HepG2 (cell line): ENCODE data around the gene EDC3. TPM values are rescaled to one million over a fixed set of nuclear protein-coding genes. Genes with fewer than 3 reads are reported as not detected.

Experiments used
- ARID3A ChIP-seq: IDR thresholded peaks from 2 replicates; pipeline ENCODE4 v1.6.1; 2012; ENCODE audit warnings: low read depth, low read length, improper control_type of control experiment
- BCL6 ChIP-seq: IDR thresholded peaks from 2 replicates; pipeline ENCODE4 v1.6.1; 2016; ENCODE audit warnings: missing genetic modification reagents, missing compliant biosample characterization
- DMTF1 ChIP-seq: sonication (generic); formaldehyde crosslinking; IDR thresholded peaks from 2 replicates; pipeline ENCODE4 v1.4.0; 2020; ENCODE audit warnings: mild to moderate bottlenecking, missing genetic modification reagents
- HCFC1 ChIP-seq: fragments of 150-350 bp; IDR thresholded peaks from 2 replicates; pipeline ENCODE4 v1.6.1; 2014; ENCODE audit warnings: low read depth, low read length
- HNRNPK ChIP-seq: fragments of 200-400 bp; formaldehyde crosslinking; IDR thresholded peaks from 2 replicates; pipeline ENCODE4 v1.6.1; 2018; ENCODE audit warnings: low read length, low read depth, moderate library complexity, mild to moderate bottlenecking; ENCODE audit not compliant: poor library complexity, severe bottlenecking
- KAT2B ChIP-seq: fragments of 150-350 bp; IDR thresholded peaks from 2 replicates; pipeline ENCODE4 v1.6.1; 2014; ENCODE audit warnings: low read depth, low read length, borderline replicate concordance
- MEIS1 ChIP-seq: sonication (generic); formaldehyde crosslinking; IDR thresholded peaks from 2 replicates; pipeline ENCODE4 v1.9.0; 2021; ENCODE audit warnings: mild to moderate bottlenecking, missing genetic modification reagents, moderate library complexity, borderline replicate concordance
- MNT ChIP-seq: fragments of 450-650 bp; IDR thresholded peaks from 2 replicates; pipeline ENCODE4 v1.6.1; 2016
- NKX3-1 ChIP-seq: sonication (generic); formaldehyde crosslinking; IDR thresholded peaks from 2 replicates; pipeline ENCODE4 v1.5.0; 2020; ENCODE audit warnings: missing genetic modification reagents
- SP1 ChIP-seq, 2 experiments: fragments of 450-650 bp in 1 of 2; sonication (generic) in 1 of 2; formaldehyde crosslinking in 1 of 2; IDR thresholded peaks; 2 replicates each; pipeline versions ENCODE4 v1.4.0 to v1.6.1; 2016 to 2020; ENCODE audit warnings: missing genetic modification reagents in 1 of 2
- TBL1XR1 ChIP-seq: fragments of 150-350 bp; IDR thresholded peaks from 2 replicates; pipeline ENCODE4 v1.6.1; 2014; ENCODE audit warnings: borderline replicate concordance, low read length; ENCODE audit not compliant: partially characterized antibody
- ZFP37 ChIP-seq: sonication (generic); formaldehyde crosslinking; IDR thresholded peaks from 2 replicates; pipeline ENCODE4 v1.4.0; 2020; ENCODE audit warnings: missing genetic modification reagents, borderline replicate concordance
- ZNF33A ChIP-seq: sonication (generic); formaldehyde crosslinking; IDR thresholded peaks from 2 replicates; pipeline ENCODE4 v1.5.1; 2020; ENCODE audit warnings: missing genetic modification reagents, mild to moderate bottlenecking, moderate library complexity, borderline replicate concordance
- ZNF367 ChIP-seq: sonication (generic); formaldehyde crosslinking; IDR thresholded peaks from 2 replicates; pipeline ENCODE4 v1.4.0; 2020; ENCODE audit warnings: missing genetic modification reagents, borderline replicate concordance
- ZNF382 ChIP-seq: sonication (generic); formaldehyde crosslinking; IDR thresholded peaks from 2 replicates; pipeline ENCODE4 v1.5.0; 2020; ENCODE audit warnings: missing genetic modification reagents, mild to moderate bottlenecking, borderline replicate concordance
- ZNF432 ChIP-seq: sonication (generic); formaldehyde crosslinking; IDR thresholded peaks from 2 replicates; pipeline ENCODE4 v1.5.0; 2020; ENCODE audit warnings: missing genetic modification reagents, mild to moderate bottlenecking, borderline replicate concordance
- ZNF468 ChIP-seq: sonication (generic); formaldehyde crosslinking; IDR thresholded peaks from 2 replicates; pipeline ENCODE4 v1.8.0; 2022; ENCODE audit warnings: mild to moderate bottlenecking, moderate library complexity, missing genetic modification reagents
- ZNF510 ChIP-seq: sonication (generic); formaldehyde crosslinking; IDR thresholded peaks from 2 replicates; pipeline ENCODE4 v1.4.0; 2020; ENCODE audit warnings: low read depth, mild to moderate bottlenecking, missing genetic modification reagents
- ZNF543 ChIP-seq: sonication (generic); formaldehyde crosslinking; IDR thresholded peaks from 2 replicates; pipeline ENCODE4 v1.4.0; 2020; ENCODE audit warnings: mild to moderate bottlenecking, missing genetic modification reagents
- ZNF563 ChIP-seq: sonication (generic); formaldehyde crosslinking; IDR thresholded peaks from 2 replicates; pipeline ENCODE4 v1.8.0; 2022; ENCODE audit warnings: mild to moderate bottlenecking, moderate library complexity, missing genetic modification reagents
- polyA plus RNA-seq, 8 experiments: library from polyadenylated mRNA; depleted of rRNA in 3 of 8; stranded (reverse) in 7 of 8; unstranded in 1 of 8; fragments of >200 nt; fragmentation: Illumina TruSeq in 4 of 8; extraction: Trizol in 4 of 8; gene quantifications; 2 replicates each; pipeline versions ENCODE4 v1.2.1 to v1.2.3, GENCODE V29; 2011 to 2016; ENCODE audit warnings: low read depth in 4 of 8, missing spikeins in 1 of 8, mixed read lengths in 1 of 8; ENCODE audit not compliant: insufficient read depth in 1 of 8
- total RNA-seq, 5 experiments: library from RNA; depleted of rRNA; stranded (reverse); fragments of >200 nt; fragmentation: Illumina TruSeq; extraction: Trizol; gene quantifications; 2 replicates each; pipeline ENCODE4 v1.2.3, GENCODE V29; 2016; ENCODE audit warnings: low read depth in 1 of 5
- TF ChIP-seq, protein P1 (sequence below): sonication (generic); formaldehyde crosslinking; IDR thresholded peaks from 2 replicates; pipeline ENCODE4 v1.4.0; 2020; ENCODE audit warnings: missing genetic modification reagents, mild to moderate bottlenecking, borderline replicate concordance

The EDC3 gene
- total and polyA plus RNA-seq, 2 of the 13 experiments (the other 11 are each of a cell fraction or from before 2014, with no cell fraction given), result 17.4 to 32.0 TPM

DNA sequence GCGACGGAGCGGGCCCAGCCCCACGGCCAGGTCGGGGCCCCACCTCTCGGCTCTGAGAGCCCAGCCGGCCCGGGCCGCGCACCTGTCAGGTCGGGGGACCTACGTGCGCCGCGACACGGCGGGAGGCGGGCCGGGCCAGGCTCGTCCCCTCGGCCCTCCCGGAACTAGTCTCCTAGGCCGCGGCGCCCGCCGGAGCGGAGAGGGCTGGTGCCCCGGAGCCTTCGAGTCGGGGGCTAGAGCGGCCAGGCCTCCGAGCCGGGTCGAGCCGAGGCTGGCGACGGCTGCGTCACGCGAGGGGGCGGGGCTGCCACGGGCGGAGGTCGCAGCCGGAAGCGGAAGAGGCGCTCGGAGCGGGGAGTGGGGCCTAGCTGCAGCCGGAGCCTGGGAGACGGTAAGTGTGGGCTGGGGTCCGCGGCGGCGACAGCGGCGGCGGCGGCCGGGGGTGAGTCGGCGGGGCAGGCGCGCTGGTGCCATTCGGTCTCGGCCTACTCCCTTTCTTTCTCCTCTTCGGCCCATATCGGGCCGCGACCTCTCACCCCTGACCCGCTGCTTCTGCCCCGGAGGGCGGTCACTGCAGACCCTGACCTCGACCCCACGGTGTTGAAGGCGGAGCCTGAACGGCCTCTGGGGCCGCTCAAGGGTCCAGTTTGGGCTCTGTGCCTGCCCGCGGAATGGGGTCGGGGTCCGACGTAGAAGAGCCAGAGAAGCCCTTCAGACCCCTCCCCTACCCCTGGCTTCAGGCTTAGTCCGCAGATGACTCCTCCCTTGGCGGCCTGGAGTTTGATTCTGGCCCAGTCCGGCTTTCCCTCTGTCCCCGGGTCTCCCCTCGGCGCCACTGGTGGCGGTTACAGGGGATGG, 80.1 kb downstream of the EDC3 start, which contains the start of gene CLK3 (continued):
- 0 out of 2 replicates have a peak, but pooled peaks have one; percentile 50 for TF ChIP-seq NKX3-1 (CRISPR knock-in tag)
- 0 out of 2 replicates have a peak, but pooled peaks have one; percentile 9 for TF ChIP-seq BCL6 (CRISPR knock-in tag)
- TF ChIP-seq HCFC1, result peak; percentile 62
- no peak for TF ChIP-seq ARID3A
- TF ChIP-seq ZNF563 (CRISPR knock-in tag), result peak; percentile 94
- 0 out of 2 replicates have a peak, but pooled peaks have one; percentile 37 for TF ChIP-seq MEIS1 (CRISPR knock-in tag)
- TF ChIP-seq TBL1XR1, result peak; percentile 39
- TF ChIP-seq KAT2B, result no peak
- TF ChIP-seq SP1 (IDR thresholded peaks at IDR 0.05), result no peak
- peak; percentile 93 for TF ChIP-seq SP1 (CRISPR knock-in tag; IDR thresholded peaks at IDR 0.05)
- TF ChIP-seq ZNF543 (CRISPR knock-in tag), result peak; percentile 62; the same call in 1 of the 2 replicates
- TF ChIP-seq, protein P1, sequence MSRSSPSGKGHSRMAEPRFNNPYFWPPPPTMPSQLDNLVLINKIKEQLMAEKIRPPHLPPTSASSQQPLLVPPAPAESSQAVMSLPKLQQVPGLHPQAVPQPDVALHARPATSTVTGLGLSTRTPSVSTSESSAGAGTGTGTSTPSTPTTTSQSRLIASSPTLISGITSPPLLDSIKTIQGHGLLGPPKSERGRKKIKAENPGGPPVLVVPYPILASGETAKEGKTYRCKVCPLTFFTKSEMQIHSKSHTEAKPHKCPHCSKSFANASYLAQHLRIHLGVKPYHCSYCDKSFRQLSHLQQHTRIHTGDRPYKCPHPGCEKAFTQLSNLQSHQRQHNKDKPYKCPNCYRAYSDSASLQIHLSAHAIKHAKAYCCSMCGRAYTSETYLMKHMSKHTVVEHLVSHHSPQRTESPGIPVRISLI (CRISPR knock-in tag), result no peak; the same call in 1 of the 2 replicates
- no peak for TF ChIP-seq ZNF367
- TF ChIP-seq DMTF1 (CRISPR knock-in tag), result no peak
- peak; percentile 23; the same call in 1 of the 2 replicates for TF ChIP-seq MNT
- 0 out of 2 replicates have a peak, but pooled peaks have one; percentile 28 for TF ChIP-seq ZNF432 (CRISPR knock-in tag)
- TF ChIP-seq ZNF468 (CRISPR knock-in tag), result peak; percentile 36; the same call in 1 of the 2 replicates
- no peak for TF ChIP-seq ZNF382 (CRISPR knock-in tag)
- peak; percentile 56; the same call in 1 of the 2 replicates for TF ChIP-seq ZNF33A (CRISPR knock-in tag)
- no peak for TF ChIP-seq ZFP37 (CRISPR knock-in tag)
- 0 out of 2 replicates have a peak, but pooled peaks have one; percentile 5 for TF ChIP-seq ZNF510
- TF ChIP-seq HNRNPK, result peak; percentile 84
